HG03108 (cell line): ENCODE data around the gene OBP2A.
"Not testable (repeated sequence)": the region's sequence is repeated elsewhere in the genome, so short reads cannot be mapped to it uniquely, and the experiment has no call there.

Experiments
- ATAC-seq: cut with Tn5 transposase; IDR thresholded peaks from one replicate; pipeline ENCODE4 v1.9.1; 2021; ENCODE audit warnings: moderate library complexity; ENCODE audit not compliant: unreplicated experiment

The OBP2A gene

DNA sequence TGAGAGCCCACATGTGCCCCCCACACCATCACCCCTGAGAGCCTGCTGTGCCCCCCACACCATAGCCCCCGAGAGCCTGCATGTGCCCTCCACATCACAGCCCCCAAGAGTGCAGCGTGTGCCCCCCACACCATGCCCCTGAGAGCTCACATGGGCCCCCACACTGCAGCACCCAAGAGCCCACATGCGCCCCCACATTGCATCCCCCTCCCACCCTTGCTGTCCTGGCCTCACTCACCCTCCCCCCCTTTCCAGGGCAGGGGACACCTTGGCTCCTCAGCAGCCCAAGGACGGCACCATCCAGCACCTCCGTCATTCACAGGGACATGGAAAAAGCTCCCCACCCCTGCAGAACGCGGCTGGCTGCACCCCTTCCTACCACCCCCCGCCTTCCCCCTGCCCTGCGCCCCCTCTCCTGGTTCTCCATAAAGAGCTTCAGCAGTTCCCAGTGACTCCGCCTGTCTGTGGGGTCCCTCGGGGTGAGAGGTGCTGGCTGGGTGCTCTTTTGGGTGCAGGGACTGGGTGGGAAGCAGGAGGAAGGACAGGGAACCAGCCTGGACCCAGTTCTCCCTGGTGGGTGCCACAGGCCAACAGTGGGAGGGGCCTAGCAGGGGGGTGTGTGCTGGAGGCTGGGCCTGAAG lies 19.7 kb upstream of the OBP2A start:
- no peak for ATAC-seq

- ATAC-seq, result no peak
Observed at GRCh38 chr9:135526730-135527571, 19.0 kb upstream of the OBP2A start.

DNA sequence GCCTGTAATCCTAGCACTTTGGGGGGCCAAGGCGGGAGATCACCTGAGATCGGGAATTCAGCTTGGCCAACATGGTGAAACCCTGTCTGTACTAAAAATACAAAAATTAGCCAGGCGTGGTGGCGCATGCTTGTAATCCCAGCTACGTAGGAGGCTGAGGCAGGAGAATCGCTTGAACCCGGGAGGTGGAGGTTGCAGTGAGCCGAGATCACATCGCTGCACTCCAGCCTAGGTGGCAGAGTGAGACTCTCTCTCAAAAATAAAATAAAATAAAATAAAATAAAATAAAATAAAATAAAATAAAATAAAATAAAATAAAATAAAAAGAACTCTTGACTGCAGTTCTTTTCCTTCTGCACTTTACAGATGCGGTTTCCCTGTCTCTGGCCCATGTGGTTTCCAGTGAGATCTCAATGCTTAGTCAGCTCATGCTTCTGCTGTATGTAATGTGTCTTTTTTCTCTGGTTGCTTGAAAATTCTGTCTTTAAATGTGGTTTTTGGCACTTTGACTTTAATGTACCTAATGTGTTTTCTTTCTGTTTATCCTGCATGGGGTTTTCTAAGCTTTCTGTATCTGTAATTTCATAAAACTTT lies 17.0 kb upstream of the OBP2A start:
- ATAC-seq, result not testable (repeated sequence)

DNA sequence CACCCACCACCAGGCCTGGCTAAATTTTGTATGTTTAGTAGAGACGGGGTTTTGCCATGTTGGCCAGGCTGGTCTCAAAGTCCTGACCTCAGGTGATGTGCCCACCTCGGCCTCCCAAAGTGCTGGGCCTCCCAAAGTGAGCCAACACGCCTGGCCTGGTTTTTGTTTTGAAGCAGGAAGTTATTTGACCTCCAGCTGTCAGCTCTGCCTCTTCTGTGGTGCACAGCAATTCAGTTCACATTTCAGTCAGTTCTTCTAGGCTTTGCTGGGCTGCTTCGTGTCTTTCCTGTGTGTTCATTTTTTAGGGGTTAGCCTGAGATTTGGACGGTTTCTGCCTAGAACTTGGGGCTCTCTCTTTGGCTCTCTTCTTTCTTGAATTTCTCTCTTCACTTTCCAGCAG lies 15.8 kb upstream of the OBP2A start:
- ATAC-seq, result no peak

- ATAC-seq, result no peak
Observed at GRCh38 chr9:135531096-135531495, 14.8 kb upstream of the OBP2A start.

DNA sequence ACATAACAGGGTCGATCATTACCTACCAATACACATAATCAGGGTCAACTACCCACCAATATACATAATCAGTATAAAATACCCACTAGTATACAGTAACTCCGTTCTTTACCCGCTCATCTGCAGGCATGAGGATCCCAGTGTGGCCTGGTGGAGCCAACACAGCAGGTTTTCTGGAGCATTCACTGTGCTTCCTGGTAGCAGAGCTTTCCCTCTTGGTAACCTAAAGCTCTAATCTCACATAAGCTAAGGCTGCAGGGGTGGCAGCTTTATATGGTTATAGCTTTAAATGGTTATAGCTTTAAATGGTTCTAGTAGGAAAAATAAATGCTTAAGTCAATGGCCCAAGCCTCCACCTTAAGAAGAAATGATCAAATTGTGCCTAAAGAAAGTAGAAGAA lies 12.8 kb upstream of the OBP2A start:
- ATAC-seq, result no peak

- ATAC-seq, result no peak
Observed at GRCh38 chr9:135533674-135534073, 12.3 kb upstream of the OBP2A start.

GRCh38 chr9:135534192-135534711 lies 11.7 kb upstream of the OBP2A start:
- ATAC-seq, result not testable (repeated sequence)

DNA sequence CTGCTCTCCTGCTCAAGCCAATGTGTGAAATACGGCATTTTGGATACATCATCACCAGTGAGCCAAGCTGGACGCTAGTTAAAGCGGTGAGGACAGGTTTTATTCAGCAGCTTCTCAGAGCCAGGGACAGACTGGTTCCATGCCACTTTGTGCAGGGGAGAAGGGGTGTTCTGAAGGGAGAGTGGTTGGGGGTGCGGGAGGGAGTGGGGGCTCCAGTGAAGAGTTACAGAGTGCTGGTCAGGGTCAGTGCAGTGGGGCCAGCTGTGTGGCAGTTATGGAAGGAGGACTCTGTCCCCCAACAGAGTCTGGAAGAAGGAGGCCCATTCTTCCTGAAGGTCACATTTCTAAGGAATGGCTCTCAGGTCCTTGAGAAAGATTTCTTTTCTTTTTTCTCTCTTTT lies 11.1 kb upstream of the OBP2A start:
- ATAC-seq, result not testable (repeated sequence)

GRCh38 chr9:135535631-135536030 lies 10.3 kb upstream of the OBP2A start:
- ATAC-seq, result not testable (repeated sequence)

- ATAC-seq, result no peak
Observed at GRCh38 chr9:135536216-135536615, 9.7 kb upstream of the OBP2A start.

DNA sequence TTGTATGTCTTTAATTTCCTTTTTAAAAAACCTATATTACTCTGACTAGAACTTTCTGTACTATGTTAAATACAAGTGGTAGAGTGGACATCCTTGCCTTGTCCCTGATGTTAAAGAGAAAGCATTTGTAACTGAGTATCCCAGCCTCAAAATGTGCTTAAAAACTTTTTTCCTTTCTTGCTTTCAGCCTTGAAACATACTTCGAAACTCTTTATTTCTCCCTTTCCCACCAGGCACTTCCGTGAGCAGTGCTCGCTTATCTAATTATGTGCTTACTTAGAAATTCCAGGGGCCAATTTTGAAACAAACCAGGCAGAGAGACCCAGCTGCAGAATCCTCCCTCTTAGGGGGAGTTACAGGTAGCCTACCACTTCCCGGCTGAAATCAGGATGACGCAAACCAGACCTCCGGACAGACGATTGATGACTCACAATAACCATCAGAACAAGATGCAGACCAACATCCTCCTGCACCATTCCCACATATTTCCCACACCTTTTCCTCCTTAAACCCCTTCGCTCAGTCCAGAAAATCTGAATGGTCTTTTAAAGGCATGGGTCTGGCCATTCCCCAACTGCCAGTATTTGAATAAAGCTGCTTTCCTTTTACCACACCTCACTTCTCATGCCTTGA lies 2.5 kb upstream of the OBP2A start:
- ATAC-seq, result not testable (repeated sequence)

- no peak for ATAC-seq
Observed at GRCh38 chr9:135544981-135545635, 818 bp upstream of the OBP2A start.

DNA sequence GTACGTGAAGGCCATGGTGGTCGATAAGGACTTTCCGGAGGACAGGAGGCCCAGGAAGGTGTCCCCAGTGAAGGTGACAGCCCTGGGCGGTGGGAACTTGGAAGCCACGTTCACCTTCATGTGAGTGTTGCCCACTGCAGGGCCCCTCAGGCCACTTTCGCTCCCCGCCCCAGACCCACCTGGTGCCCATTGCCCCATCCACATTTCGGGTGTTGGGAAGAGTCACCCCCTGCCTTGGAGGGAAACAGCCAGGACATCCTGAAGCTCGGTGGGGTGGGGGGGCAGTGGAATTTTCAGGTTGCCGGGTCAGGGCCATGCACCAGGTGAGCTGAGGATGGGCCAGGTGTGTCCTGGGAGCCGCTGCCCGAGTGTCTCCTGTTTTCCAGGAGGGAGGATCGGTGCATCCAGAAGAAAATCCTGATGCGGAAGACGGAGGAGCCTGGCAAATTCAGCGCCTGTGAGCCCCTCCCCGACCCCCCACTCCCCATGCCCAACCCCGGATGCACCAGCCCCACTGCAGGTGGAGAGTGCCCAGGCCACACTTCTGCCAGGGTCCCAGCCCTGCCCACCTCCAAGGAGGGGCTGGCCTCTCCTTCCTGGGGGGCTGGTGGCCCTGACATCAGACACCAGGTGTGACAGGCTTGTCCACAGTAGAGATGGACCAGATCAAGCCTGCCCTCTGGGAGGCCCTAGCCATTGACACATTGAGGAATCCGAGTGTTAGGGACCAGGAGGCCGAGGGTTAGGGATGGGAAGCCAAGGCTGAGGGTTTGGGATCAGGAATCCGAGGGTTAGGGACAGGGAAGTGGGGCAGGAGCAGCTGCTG lies 1.1 kb downstream of the OBP2A start:
- not testable (repeated sequence) for ATAC-seq

DNA sequence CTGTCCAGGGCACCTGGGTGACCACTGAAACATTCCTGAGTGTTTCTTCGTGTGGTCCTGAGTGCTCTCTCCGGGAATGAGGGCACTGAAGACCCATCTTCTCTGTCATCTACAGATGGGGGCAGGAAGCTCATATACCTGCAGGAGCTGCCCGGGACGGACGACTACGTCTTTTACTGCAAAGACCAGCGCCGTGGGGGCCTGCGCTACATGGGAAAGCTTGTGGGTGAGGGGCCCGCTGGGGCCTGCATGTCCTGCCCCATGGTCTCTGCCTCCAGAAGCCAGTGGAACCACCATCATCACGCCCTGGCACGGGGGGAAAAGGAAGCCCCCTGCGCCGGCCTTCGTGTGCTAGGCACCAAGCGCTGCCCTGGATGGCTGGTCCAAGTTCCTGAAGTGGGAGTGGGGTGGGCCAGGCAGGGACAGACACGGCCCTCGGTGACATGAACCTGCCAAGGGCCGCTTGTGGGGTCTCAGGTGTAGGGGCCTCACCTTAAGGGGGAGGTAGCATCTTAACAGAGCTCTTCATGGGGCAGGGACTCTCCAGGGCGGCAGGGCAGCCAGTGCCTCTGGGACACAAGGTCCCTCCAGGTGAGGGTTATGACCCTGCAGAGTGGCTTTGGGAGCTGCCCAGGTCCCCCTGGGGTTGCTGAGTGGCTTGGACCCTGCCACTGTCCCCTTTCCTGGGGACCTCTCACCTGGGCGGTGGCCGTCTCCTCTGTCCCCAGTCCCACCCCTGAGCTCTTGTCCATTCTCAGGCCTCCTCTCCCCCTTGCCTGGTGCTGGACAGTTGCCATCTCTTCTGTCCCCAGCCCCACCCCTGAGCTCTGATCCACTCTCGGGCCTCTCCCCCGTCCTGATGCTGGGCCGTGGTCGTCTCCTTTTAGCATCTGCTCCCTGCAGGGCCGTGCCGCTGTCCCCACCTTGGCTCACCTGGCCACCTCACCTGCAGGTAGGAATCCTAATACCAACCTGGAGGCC lies 2.1 kb downstream of the OBP2A start:
- no peak for ATAC-seq

DNA sequence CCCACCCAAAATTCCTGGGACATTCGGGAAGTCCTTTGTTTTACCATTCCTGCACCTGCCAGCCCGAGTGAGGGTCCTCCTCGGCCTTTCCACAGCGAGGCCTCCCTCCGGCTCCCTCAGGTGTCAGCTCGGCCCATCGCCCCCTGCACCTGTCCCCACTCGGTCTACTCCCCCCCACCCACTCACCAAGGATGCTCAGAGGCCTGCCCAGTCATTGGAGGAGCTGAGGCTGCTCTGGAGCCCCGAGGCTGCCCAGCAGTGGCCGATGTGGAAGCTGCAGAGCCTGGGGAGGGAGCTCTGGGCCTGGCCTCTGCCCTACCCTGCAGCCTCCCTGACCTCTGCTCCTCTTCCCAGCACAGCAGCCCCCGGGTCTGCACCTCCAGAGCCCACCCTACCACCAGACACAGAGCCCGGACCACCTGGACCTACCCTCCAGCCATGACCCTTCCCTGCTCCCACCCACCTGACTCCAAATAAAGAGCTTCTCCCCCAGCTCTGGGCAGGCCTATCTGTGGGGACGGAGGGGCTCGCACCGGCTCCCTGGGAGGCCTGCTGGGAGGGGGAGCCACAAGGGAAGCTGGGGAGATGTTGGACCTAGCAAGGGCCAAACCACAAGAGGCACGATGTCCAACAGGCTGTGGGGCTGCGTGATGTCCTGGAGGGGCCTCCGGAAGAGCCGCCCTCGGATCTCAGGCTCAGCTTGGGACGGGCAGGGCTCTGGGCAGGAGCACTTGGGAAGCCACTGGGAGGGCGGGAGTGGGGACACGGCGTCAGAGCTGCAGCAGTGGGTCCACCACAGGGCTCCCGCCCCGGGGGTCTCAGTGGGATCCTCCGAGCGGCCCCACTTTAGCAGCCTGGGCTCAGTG lies 3.8 kb downstream of the OBP2A start:
- ATAC-seq, result not testable (repeated sequence)

GRCh38 chr9:135550344-135550918 lies 4.5 kb downstream of the OBP2A start:
- ATAC-seq, result no peak
